ENCODE data around the gene SLAMF7.

SLAMF7 gene

DNA sequence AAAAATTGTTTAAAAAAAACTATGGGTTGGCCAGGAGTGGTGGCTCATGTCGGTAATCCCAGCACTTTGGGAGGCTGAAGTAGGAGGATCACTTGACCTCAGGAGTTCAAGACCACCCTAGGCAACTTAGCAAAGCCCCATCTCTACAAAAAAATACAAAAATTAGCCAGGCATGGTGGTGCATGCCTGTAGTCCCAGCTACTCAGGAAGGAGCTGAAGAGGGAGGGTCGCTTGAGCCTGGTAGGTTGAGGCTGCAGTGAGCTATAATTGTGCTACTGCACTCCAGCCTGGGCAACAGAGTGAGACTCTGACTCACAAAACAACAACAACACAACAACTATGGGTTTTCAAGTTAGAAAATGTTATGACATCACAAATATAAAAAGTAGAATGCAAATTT is 16.4 kb downstream of the SLAMF7 start:
- no peak overlapping the region for H3K4me3 ChIP-seq (ENCODE audit: insufficient read length, low read depth)
- H3K4me1 ChIP-seq (ENCODE audit: insufficient read depth, insufficient read length): no peaks in the 10 kb centered on the region
- H3K27me3 ChIP-seq (ENCODE audit: insufficient read depth, insufficient read length): no peaks in the 10 kb centered on the region
- no peaks in the 10 kb centered on the region for H3K36me3 ChIP-seq (ENCODE audit: insufficient read depth, insufficient read length, low read length)
- no peak overlapping the region for H3K9ac ChIP-seq (ENCODE audit: insufficient read length, low read depth)
- no peaks in the 10 kb centered on the region for H3K9me3 ChIP-seq (ENCODE audit: insufficient read depth, low read length)
- DNase-seq (ENCODE audit: low read depth, low spot score): no peak
- TF ChIP-seq YY1 (IDR thresholded peaks at IDR 0.05; ENCODE audit: insufficient read depth, insufficient read length): no peak
- no peak for TF ChIP-seq ZNF274 (IDR thresholded peaks at IDR 0.05; ENCODE audit: low read depth, low read length)
- TF ChIP-seq SUZ12 (IDR thresholded peaks at IDR 0.05; ENCODE audit: extremely low read depth, insufficient read depth, insufficient read length): no peak

DNA sequence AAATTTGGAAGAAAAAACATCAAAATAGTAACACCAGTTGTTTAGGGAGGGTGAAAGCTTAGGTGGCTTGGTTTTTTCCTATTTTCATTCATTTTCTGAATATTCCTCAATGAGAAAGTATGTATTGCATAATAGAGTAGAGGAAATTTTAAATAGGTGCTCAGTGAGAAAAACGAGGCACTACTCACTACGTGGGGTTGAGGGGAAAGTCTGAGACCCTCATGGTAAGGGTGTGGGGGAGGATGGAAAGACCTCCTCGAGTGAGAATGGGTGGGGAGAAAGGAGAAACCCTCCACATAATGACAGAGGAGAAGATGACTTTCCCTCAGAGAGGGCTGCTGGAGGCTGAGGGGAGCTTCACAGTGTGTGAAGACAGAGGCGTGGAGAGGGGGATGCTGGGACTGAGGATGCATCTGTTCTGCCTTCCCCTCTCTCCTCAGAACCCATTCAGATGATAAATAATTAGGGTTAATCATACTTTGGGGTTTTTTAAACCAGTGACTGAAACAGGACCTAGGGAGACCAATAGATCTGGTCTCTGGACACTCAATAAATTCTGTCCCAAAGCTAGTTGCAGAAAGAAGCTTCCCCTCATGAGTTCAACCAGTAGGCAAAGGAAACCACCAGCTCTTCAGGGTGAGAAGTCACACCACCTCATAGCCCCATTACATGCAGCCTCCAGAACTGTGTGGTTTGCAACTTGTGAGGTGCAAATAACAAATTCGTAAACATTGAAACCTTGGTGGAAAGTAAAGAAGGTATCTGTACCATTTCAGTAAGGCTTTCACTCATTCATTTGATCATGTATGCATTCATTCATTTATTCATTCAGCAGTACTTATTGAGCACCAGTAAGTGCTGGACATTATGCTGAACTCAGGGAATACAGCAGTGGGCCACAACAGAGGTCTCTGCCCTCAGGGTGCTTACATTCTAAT is 17.1 kb downstream of the SLAMF7 start:
- no peaks in the 10 kb centered on the region for H3K4me1 ChIP-seq (ENCODE audit: insufficient read depth, insufficient read length)
- no peaks in the 10 kb centered on the region for H3K27me3 ChIP-seq (ENCODE audit: insufficient read depth, insufficient read length)
- no peak for TF ChIP-seq ZNF274 (IDR thresholded peaks at IDR 0.05; ENCODE audit: low read depth, low read length)
- TF ChIP-seq YY1 (IDR thresholded peaks at IDR 0.05; ENCODE audit: insufficient read depth, insufficient read length): no peak
- TF ChIP-seq SUZ12 (IDR thresholded peaks at IDR 0.05; ENCODE audit: extremely low read depth, insufficient read depth, insufficient read length): no peak
- no peaks in the 10 kb centered on the region for H3K9me3 ChIP-seq (ENCODE audit: insufficient read depth, low read length)
- DNase-seq (ENCODE audit: low read depth, low spot score): no peak
- no peak overlapping the region for H3K4me3 ChIP-seq (ENCODE audit: insufficient read length, low read depth)
- no peaks in the 10 kb centered on the region for H3K36me3 ChIP-seq (ENCODE audit: insufficient read depth, insufficient read length, low read length)
- no peak overlapping the region for H3K9ac ChIP-seq (ENCODE audit: insufficient read length, low read depth)

DNA sequence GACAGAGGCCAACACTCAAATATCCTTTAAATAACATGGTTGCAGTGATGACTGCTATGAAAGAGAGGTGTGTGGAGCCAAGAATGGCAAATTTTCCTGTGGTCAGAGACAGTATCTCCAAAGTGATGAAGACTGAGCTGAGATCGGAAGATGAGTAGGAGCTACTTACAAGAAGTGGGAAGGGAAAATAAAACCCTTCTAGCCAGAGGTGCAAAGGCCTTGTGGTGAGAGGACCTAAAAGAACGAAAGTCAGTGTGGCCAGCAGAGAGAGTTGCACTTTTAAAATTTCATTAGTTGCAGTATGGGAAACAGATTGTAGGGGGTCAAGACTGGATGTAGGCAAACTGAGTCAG is 17.8 kb downstream of the SLAMF7 start:
- Histone ChIP-seq H3K4me3 (ENCODE audit: insufficient read length, low read depth) (no peak overlapping the region), H3K9me3 (ENCODE audit: insufficient read depth, low read length) (no peaks in the 10 kb centered on the region), H3K27me3 (ENCODE audit: insufficient read depth, insufficient read length) (no peaks in the 10 kb centered on the region), H3K9ac (ENCODE audit: insufficient read length, low read depth) (no peak overlapping the region), H3K4me1 (ENCODE audit: insufficient read depth, insufficient read length) (no peaks in the 10 kb centered on the region), H3K36me3 (ENCODE audit: insufficient read depth, insufficient read length, low read length) (no peaks in the 10 kb centered on the region)
- no peak for DNase-seq (ENCODE audit: low read depth, low spot score)
- TF ChIP-seq ZNF274 (IDR thresholded peaks at IDR 0.05; ENCODE audit: low read depth, low read length): no peak
- TF ChIP-seq YY1 (IDR thresholded peaks at IDR 0.05; ENCODE audit: insufficient read depth, insufficient read length): no peak
- no peak for TF ChIP-seq SUZ12 (IDR thresholded peaks at IDR 0.05; ENCODE audit: extremely low read depth, insufficient read depth, insufficient read length)

DNA sequence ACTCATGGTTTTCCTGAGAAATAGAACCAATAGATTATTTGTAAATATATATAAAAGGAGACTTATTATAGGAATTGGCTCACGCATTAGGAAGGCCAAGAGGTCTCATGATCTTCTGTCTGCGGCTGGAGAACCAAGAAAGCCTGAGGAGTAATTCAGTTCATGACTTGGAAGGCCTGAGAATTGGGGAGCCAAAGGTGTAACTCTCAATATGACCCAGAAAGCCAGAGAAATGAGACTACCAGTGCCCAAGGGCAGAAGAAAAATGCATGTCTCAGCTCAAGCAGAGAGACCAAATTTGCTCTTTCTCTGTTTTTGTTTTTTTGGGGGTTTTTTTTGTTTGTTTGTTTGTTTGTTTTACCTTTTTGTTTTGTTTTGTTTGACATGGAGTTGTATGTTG is 19.5 kb downstream of the SLAMF7 start:
- Histone ChIP-seq H3K9me3 (ENCODE audit: insufficient read depth, low read length) (no peaks in the 10 kb centered on the region), H3K9ac (ENCODE audit: insufficient read length, low read depth) (no peak overlapping the region), H3K27me3 (ENCODE audit: insufficient read depth, insufficient read length) (no peaks in the 10 kb centered on the region), H3K4me1 (ENCODE audit: insufficient read depth, insufficient read length) (no peaks in the 10 kb centered on the region), H3K36me3 (ENCODE audit: insufficient read depth, insufficient read length, low read length) (no peaks in the 10 kb centered on the region), H3K4me3 (ENCODE audit: insufficient read length, low read depth) (no peak overlapping the region)
- no peak for DNase-seq (ENCODE audit: low read depth, low spot score)
- TF ChIP-seq SUZ12 (IDR thresholded peaks at IDR 0.05; ENCODE audit: extremely low read depth, insufficient read depth, insufficient read length): no peak
- TF ChIP-seq YY1 (IDR thresholded peaks at IDR 0.05; ENCODE audit: insufficient read depth, insufficient read length): no peak
- no peak for TF ChIP-seq ZNF274 (IDR thresholded peaks at IDR 0.05; ENCODE audit: low read depth, low read length)

DNA sequence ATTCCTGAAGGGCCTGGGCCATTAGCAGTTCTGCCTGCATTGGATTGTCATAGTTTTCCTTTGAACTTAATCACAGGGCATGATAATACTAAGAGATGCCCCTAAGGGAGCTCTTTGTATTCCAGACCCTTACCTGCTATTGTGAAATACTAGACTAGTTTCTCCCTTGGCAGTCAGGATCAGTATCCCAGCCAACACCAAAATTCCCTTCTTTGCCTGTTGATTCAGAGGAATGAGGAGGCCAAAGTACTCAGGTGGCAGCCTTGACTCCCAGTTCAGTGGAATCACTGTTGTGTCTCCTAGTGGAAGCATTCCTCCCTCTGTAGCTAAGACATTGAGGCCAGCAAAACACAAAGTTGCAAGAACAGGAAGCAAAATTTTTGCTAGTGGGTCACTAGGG is 20.7 kb downstream of the SLAMF7 start:
- H3K9ac ChIP-seq (ENCODE audit: insufficient read length, low read depth): no peak overlapping the region
- H3K4me1 ChIP-seq (ENCODE audit: insufficient read depth, insufficient read length): no peaks in the 10 kb centered on the region
- no peak overlapping the region for H3K4me3 ChIP-seq (ENCODE audit: insufficient read length, low read depth)
- no peaks in the 10 kb centered on the region for H3K36me3 ChIP-seq (ENCODE audit: insufficient read depth, insufficient read length, low read length)
- no peaks in the 10 kb centered on the region for H3K9me3 ChIP-seq (ENCODE audit: insufficient read depth, low read length)
- TF ChIP-seq SUZ12 (IDR thresholded peaks at IDR 0.05; ENCODE audit: extremely low read depth, insufficient read depth, insufficient read length) (no peak), ZNF274 (IDR thresholded peaks at IDR 0.05; ENCODE audit: low read depth, low read length) (no peak), YY1 (IDR thresholded peaks at IDR 0.05; ENCODE audit: insufficient read depth, insufficient read length) (no peak)
- H3K27me3 ChIP-seq (ENCODE audit: insufficient read depth, insufficient read length): no peaks in the 10 kb centered on the region
- no peak for DNase-seq (ENCODE audit: low read depth, low spot score)

DNA sequence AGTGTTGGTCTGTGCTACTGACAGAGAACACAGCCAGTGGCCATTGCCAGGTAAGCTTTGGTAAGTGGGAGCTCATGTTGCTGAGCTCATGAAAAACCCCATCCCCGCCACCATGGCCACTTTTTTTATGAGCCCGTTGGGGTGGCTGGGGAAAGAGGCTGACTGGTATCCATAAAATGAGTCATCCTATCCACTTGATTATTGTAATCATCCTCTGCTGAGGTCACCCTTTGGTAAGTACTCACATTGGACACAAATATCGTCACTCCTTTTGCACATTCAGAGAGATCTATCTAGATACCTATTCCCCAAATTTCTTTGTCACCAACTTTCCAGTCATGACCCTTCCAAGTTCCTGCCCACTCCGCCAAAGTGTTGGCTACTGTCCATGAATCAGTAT is 22.0 kb downstream of the SLAMF7 start:
- no peaks in the 10 kb centered on the region for H3K27me3 ChIP-seq (ENCODE audit: insufficient read depth, insufficient read length)
- H3K36me3 ChIP-seq (ENCODE audit: insufficient read depth, insufficient read length, low read length): no peaks in the 10 kb centered on the region
- no peaks in the 10 kb centered on the region for H3K4me1 ChIP-seq (ENCODE audit: insufficient read depth, insufficient read length)
- TF ChIP-seq SUZ12 (IDR thresholded peaks at IDR 0.05; ENCODE audit: extremely low read depth, insufficient read depth, insufficient read length) (no peak), YY1 (IDR thresholded peaks at IDR 0.05; ENCODE audit: insufficient read depth, insufficient read length) (no peak), ZNF274 (IDR thresholded peaks at IDR 0.05; ENCODE audit: low read depth, low read length) (no peak)
- H3K9me3 ChIP-seq (ENCODE audit: insufficient read depth, low read length): no peaks in the 10 kb centered on the region
- no peak for DNase-seq (ENCODE audit: low read depth, low spot score)
- H3K4me3 ChIP-seq (ENCODE audit: insufficient read length, low read depth): no peak overlapping the region
- no peak overlapping the region for H3K9ac ChIP-seq (ENCODE audit: insufficient read length, low read depth)

DNA sequence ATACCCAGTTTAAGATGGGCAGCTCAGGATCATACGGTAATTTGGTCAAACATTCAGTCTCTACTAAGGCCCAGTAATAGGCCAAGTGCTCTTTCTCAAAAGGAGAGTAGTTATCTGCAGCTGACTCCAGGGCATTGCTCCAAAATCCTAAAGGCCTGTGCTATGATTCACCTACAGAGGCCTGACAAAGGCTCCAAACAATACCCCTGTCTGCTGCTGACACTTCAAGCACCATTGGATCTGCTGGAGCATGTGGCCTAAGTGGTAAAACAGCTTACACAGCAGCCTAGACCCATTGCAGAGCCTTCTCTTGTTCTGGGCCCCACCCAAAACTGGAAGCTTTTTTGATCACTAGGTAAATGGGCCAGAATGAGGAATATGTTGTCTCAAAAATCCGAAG is 22.8 kb downstream of the SLAMF7 start:
- TF ChIP-seq YY1 (IDR thresholded peaks at IDR 0.05; ENCODE audit: insufficient read depth, insufficient read length) (no peak), ZNF274 (IDR thresholded peaks at IDR 0.05; ENCODE audit: low read depth, low read length) (no peak), SUZ12 (IDR thresholded peaks at IDR 0.05; ENCODE audit: extremely low read depth, insufficient read depth, insufficient read length) (no peak)
- no peaks in the 10 kb centered on the region for H3K4me1 ChIP-seq (ENCODE audit: insufficient read depth, insufficient read length)
- H3K4me3 ChIP-seq (ENCODE audit: insufficient read length, low read depth): no peak overlapping the region
- H3K9me3 ChIP-seq (ENCODE audit: insufficient read depth, low read length): no peaks in the 10 kb centered on the region
- H3K36me3 ChIP-seq (ENCODE audit: insufficient read depth, insufficient read length, low read length): no peaks in the 10 kb centered on the region
- no peak overlapping the region for H3K9ac ChIP-seq (ENCODE audit: insufficient read length, low read depth)
- no peak for DNase-seq (ENCODE audit: low read depth, low spot score)
- no peaks in the 10 kb centered on the region for H3K27me3 ChIP-seq (ENCODE audit: insufficient read depth, insufficient read length)

All from NT2/D1 (cell line).